CD4-positive, alpha-beta T cell treated with Interleukin-6 for 4 hours (primary cell): ENCODE data around the gene ZBED3.
"Not testable (repeated sequence)": the region's sequence is repeated elsewhere in the genome, so short reads cannot be mapped to it uniquely, and the experiment has no call there.

Experiments used
- DNase-seq: peaks from one replicate; pipeline ENCODE4 v3.0.0-alpha.2; 2020; ENCODE audit warnings: mixed read lengths

ZBED3 gene, protein sequence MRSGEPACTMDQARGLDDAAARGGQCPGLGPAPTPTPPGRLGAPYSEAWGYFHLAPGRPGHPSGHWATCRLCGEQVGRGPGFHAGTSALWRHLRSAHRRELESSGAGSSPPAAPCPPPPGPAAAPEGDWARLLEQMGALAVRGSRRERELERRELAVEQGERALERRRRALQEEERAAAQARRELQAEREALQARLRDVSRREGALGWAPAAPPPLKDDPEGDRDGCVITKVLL

DNA sequence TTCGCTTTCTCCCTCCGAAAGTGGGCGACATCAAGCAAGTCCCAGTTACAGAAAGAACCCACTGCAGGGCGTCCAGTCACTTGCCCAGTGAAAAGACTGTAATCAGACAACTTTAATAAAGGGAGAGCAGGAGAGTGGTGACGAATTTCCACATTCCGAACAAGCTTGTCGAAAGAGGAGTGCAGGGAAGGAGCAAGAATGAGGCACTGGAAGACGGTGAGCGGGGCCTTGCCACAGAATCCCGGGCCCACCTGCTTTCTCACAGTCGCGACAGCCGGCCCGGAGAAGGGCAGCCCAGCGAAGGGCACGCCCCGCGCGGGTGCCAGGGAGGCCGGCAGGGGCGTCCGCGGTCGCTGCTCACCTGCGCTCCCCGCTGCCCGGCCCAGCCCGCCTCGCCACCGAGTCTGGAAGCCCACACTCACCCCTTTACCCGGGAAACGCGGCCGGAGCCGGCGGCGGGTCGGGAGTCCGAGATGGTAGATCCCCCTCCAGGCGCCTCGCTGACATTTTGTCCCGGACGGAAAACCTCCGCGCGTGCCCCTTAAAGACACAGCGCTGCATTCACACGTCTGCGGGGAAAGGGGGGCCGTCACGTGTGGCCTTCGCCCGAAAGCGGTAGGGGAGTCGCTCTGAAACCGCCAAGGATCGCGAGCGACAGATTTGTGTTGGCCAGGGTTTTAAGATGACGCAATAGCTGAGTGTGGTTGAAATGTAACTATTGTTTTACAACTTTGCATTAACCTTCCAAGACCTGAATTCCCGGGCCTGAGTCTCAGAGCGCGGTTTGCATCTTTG is at the start of gene ZBED3:
ZBED3 (minus strand) TSS at position 597 of the 795 bp plus-strand sequence. CDS start 9,407 bp downstream, outside the sequence.
- peak; percentile 61 for DNase-seq

DNA sequence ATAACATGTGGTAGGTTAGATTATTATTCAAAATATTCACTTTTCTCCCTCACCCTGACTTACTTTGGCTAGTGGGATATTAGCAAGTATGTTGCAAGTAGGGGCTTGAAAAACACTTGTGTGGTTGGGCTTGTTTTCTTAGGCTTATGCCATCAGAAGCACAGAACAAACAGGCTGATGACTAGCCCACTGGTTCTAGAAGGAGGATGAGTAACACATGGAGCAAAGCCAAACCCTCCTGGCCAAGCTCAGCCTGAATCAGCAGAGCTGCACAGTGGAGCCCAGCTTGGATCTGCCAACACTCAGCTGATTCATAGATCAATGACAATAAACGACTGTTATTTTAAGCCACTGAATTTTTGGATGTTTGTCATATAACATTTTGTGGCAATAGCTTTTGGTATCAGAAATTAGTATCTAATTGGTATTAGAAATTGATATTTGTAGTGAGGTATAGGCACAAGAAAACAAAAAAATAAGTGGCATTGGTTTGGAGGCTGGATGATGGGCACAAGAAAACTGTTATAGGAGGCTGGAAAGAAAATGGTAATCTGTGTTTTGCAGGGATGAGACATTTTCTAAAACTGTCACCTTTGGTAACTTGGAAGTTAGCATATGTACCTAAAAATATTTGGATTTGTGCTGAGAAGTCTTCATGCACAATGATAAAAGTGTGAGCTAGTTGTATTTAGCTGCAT is 46.1 kb upstream of the ZBED3 start:
- DNase-seq, result no peak

DNA sequence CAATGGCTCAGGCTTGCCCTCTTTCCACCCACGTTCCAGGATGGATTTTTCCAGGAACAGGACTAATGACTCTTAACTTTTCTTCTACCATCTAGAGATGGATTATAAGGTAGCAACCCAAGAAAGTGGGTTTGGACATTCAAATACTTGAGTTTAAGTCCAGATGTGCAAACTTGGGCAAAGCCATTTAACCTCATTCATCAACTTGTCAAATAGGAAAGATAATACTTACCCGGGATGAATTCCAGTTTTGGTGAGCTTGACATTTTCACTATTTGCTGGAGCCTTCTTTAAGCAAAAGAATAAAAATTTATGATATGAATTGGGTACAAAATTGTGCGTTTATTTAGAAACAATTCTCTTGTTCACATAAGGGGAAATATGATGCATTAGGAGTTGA is 44.3 kb upstream of the ZBED3 start:
- no peak for DNase-seq

DNA sequence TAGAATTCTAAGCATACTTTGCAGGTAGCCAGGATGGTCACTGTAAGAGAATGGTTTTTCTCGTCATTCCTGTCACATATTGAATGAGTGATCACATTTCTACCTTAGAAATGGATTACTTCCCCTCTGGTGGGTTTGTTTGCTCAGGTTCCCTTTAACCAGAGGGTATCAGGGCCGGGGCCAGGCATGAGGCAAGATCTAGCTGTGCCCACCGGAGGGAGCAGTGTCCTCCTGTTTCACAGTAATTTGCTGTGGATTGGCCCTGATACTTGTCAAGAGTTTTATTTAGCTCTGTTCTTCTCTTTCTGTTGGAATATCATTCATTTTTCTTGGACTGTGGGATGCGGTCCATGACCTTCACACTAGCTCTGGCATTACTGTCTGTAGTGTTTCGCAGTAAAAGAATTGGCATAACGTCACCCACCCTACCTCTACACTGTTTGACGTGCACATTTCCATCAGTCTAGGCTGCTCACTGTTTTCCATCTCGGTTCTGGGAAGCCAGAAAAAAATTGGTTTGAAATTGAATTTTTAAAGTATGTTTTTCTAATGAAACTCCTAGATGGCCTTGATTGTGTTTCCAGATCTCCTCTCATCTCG is 42.4 kb upstream of the ZBED3 start:
- DNase-seq, result no peak

DNA sequence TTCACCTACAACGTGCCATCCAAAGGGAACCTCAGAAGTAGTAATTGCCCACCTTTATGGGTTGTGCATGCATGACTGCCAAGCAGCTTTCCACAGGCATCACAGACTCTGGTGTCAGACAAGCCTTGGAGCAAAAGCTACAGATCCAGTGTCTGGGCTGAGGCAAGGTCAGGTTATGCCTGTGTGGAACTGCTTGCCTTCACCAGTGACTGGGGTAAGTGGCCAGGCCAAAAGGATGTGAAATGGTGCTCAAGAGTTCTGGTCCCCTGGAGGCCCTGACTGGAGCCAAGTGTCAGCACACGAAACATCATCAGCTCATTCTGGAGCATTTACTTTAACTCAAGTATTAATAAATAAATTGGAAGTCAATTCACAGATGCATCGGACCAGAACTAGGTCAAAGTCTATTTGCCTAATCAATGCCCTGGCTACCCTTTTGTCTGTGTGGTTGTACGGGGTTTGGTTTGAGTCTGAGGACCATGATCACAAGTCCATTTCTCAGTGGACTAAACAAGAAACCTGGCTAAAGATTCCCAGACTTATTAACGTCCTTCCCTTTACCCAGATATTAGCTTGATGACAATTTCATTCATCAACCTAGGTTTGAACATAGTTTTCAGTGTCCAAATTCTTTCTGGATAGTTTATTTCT is 41.5 kb upstream of the ZBED3 start:
- no peak for DNase-seq

DNA sequence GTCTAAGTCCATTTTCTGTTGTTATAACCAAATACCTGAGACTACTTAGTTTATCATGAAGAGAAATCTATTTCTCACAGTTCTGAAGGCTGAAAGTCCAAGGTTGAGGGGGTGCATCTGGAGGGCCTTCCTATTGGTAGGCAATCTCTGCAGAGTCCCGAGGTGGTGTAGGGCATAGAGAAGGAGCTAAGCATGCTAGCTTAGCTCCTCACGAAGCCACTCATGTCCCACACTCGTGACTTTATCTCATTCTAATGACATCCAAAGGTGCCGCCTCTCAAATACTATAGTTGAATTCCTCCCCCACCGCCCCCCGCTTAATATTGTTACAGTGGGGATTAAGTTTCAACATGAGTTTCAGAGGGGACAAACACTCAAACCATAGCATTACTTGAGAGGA is 36.0 kb upstream of the ZBED3 start:
- DNase-seq, result no peak

DNA sequence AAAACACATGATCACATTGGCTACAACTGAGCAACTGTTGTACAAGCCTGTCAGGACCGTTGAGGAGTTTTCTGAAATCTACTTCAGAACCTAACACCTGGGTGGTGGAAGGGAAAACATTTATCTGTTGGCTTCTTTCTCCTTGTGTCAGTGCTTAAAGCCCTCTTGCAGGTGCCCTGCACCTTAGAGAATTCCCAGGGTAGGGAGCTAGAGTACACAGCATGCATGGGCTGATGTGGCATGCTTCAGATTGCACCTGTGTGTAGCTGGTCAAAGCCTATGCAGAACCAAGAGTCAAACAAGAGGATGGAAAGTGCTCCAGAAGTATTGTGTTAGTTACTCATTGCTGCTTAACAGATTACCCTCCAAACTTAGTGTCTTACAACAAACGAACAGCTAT is 33.6 kb upstream of the ZBED3 start:
- DNase-seq, result no peak

DNA sequence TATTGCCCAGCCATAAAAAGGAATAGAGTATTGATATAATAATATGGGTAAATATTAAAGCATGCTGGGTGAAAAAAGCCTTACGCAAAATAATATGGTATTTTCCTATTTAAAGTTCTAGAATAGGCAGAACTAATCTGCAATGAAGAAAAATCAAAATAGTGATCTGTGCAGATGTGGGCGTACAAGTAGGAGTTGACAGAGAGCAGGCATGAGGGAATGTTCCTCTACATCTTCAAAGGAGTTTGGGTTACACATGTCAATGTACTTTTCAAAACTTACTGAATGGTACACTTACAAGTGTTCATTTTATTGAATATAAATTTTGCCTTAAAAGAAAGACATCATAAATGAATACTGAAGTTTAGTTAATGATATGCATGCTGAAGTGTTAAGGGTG is 33.0 kb upstream of the ZBED3 start:
- DNase-seq, result no peak

DNA sequence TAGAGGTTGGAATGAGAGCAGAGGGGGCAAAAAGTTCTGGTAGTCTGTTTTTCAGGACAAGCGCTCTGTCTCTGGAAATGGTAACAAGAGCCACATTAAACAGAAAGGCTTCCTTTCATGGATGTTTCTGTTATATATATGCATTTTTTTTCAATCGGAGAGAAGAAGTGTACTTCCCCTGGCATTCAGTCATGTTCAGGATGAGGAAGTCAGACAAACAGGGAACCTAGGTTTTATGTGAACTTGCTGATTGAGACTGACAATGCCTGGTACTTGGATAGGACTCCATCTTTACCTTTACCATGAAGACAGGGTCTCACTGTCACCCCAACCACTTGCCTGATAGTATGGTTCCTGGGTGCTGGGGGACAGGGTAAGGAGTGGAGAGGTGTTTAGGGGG is 30.1 kb upstream of the ZBED3 start:
- DNase-seq, result no peak

DNA sequence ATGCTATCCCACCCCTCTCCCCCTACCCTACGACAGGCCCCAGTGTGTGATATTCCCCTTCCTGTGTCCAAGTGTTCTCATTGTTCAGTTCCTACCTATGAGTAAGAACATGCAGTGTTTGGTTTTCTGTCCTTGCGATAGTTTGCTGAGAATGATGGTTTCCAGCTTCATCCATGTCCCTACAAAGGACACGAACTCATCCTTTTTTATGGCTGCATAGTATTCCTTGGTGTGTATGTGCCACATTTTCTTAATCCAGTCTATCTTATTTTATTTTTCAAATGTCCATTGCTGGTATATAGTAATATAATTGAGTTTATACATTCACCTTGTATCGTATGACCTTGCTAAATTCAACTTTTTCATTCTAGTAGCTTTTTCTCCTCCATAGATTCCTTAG is 19.9 kb upstream of the ZBED3 start:
- not testable (repeated sequence) for DNase-seq

DNA sequence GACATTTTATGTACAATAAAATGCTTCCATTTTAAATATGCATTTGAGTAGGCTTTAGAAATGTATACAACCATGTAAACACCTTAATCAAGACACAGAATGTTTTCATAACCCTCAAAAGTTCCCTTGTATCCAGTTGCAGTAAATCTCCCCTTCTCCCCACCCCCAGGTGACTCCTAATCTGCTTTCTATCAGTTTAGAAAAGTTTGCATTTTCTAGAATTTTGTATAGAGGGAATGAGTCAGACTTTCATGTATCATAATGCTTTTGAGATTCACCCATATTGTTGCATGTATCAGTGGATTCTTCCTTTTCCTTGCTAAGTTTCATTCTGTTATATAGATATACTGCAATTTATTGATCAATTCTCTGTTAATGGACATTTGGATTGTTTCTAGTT is 17.7 kb upstream of the ZBED3 start:
- no peak for DNase-seq

DNA sequence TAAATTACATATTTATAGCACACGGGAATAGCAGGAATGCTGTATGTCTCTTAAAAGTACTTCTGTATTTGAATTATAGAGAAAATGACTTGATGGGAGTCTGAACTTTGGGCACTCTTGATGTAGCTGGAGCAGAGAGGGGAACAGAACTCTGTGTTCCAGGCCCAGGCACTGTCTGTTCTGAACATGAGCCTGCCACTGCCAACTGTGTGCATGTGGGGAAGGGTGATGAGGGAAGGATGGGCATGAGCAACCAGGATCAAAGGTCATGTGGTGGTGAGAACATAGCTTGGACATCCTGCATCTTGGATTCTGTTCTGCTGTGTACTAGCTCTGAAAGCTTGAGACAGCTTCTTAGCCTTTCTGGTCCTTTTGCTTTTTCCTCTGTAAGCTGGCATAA is 16.4 kb upstream of the ZBED3 start:
- DNase-seq, result no peak

DNA sequence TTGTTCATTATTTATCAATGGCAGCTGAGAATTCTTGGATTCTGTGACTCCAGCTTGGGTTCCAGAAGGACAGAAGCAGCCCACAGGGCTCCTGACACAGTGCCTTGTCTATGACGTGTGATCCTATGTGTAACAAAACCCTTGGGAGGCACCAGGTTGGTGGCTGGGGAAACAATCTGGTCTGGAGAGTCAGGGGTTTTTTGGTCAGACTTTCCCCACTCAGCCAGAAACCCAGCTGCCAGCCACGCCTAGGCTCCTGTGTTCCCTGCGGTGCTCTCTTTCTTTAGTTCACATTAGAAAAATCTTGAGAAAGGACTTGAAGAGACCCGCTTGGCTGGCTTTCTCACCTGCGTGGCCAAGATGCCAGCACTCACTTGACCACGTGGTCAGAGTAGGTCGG is 15.5 kb upstream of the ZBED3 start:
- DNase-seq, result no peak

DNA sequence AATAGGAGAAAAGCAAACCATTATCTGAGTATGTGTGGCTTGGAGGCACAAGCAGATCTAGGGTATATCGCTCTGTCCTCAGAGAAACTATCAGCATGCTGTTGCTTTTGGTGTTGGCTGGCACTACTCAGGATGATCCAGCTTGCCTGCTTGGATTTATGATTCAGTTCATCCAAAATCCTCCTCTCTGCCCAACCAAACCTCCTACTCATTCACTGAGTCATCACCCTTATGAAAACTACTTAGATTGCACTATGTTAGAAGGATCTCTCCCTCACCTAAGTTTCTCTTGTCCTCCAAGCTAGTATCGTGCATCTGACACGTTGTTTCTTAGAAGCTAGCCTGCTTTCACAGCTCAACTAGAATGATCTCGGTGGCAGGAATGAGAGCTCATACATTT is 14.2 kb upstream of the ZBED3 start:
- no peak for DNase-seq

DNA sequence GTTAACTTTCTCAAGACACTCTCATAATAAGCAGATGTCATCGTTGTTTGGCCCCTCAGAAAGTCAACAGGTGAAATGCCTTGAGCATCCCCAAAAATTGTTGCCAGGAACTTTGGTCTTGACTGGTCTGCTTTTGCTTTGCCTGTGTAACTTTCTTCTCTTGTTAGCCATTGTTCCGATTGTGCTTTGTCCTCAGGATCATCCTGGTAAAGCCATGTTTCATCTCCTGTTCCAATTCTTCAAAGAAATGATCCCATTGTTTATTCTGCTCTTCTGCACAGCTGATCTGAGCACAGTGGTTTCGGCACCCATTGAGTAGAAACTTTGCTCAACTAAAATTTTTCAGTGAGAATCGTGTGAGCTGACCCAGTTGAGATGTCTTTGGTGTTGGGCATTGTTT is 8.1 kb upstream of the ZBED3 start:
- no peak for DNase-seq

DNA sequence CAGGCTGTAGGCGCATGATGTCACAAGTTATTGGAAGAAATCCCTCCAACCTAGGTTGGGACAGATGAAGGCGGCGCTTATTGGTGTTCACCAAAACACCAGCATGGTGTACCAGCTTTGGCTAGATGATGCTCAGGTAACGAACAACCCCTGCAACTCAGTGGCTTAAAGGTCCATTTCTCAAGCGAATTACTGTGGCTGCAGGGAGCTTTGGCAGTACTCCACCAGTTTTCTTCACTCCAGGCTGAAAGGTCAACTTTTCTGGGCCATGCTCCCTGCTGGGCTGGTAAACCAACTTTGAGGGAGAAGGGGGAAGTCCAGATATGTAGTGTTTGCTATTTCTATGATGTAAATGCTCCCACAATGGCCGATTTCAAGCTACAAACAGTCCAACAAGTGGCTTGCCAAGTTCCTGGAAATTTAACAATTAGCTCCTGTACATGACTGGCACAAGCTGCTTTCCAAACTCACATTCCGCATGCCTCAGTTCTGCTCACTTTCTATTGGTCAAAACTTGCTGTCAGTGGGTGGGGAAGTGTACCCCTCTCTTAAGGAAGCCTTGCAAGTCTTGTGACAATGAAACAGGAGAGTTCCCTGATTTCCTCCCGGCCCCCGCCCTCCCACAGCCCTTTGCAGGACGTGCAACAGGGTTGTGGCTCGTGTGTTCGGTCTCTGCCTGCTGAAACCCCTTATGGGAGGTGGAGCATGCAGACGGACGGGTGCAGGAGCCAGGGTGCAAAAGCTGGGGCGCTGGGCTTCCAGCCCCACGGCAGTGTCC is 588 bp upstream of the ZBED3 start:
- DNase-seq, result no peak

DNA sequence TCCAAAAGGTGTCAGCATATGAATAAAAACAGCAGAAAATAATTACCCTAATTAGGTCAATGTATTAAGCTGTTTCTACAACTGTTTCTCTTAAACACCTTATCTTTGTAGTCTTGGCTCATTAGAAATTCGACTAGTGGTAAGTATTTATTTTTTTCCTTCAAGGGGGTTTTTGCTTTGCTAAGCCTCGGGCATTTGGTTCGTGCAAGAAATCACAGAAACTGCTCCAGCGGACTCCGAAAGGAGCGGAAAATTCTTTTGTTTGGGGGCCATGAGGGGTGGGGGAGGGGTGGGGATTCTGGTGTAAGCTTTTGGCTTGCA is 757 bp downstream of the ZBED3 start:
- DNase-seq, result no peak

DNA sequence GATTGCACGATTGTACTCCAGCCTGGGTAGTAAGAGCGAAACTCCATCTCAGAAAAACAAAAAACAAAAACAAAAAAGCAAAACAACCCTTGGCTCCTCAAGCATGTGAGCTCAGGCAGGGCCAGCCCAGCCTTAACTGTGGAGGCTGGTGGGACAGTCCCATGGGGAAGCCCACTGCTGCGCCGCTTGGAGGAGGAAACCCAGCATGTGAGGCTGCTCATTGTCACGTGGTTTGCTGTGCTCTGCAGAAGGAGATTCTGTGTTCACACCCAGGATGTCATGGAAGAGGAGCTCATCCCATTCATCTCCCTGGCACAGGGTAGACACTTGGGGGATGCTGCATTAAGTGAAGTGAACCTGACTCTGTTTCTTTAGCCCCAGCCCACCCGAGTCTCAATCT is 4.0 kb downstream of the ZBED3 start:
- no peak for DNase-seq

DNA sequence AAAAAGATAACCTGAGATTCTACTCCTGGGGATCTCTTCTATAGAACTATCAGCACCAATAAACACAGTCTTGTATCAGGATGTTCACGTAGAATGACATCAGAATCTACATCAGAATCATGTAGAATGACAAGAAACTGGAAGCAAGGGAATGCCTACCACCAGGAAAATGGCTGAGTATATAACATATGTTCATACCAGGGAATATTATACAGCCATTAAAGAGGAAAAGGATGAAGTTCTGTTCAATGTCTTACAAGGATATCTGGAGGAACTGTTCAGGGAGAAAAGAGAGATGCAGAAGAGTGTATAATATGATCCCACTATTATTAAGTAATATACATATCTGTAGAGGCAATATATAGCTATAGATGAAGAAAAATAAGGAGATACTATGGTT is 4.8 kb downstream of the ZBED3 start:
- no peak for DNase-seq

DNA sequence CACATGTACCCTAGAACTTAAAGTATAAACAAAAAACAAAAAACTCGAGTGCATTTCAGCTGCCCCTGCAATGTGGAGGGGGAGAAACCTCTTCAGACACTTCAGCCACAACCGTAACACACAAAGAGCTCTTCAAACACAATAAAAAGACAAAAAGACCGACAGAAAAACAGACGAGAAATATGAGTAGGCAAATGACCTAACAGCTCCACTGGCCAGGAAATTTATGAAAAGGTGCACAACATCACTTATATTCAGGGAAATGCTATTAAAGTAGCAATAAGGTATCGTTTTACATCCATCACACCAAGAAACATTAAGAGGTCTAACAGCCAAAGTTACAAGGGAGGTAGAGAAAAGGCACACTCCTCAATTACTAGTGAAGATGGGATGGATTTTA is 6.2 kb downstream of the ZBED3 start:
- DNase-seq, result no peak

DNA sequence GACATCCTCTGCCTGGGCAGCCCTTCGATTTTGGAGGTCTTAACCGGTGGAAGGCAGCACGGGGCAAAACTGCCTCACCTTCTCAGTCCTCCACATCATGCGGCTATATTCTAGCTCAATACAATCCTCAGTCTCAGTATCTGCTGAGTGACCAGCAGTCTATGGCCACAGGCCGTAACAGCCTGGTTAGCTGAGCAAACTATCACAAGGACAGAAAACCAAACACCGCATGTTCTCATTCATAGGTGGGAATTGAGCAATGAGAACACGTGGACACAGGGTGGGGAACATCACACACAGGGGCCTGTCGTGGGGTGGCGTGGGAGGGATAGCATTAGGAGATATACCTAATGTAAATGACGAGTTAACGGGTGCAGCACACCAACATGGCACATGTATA is 6.6 kb downstream of the ZBED3 start:
- DNase-seq, result not testable (repeated sequence)

DNA sequence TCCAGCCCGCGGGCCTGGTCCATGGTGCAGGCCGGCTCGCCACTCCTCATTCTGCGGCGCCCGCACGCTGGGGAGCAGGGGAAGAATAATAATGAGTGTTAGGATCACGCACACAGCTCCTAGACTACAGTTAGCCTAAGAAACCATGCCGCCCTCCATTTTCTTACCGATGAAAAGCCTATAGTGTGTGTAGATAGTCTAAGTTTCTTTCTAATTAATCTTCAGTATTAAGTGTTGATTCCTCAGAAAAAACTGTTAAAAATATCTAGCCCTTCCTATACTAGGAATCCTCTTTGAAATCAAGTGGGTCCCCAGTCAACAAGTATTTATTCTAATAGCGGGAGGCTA is 9.3 kb downstream of the ZBED3 start:
- DNase-seq, result no peak
